Body of pancreas (tissue), 4 donors: ENCODE measurements around the gene EGLN1.

ENCODE experiments used
- POLR2A ChIP-seq, 3 donors: fragments of 450-650 bp; IDR thresholded peaks; one replicate each; pipeline ENCODE4 v1.6.1; 2016; ENCODE audit warnings: antibody characterized with exemption in 3 of 3, mild to moderate bottlenecking in 2 of 3
- TF ChIP-seq, protein P1 (sequence below), 7 experiments: fragments of 450-650 bp in 4 of 7; fragments of 200-600 bp in 3 of 7; sonication (generic) in 3 of 7; IDR thresholded peaks; one replicate each; pipeline ENCODE4 v1.5.1; 2016 to 2019; ENCODE audit warnings: antibody characterized with exemption in 7 of 7

DNA sequence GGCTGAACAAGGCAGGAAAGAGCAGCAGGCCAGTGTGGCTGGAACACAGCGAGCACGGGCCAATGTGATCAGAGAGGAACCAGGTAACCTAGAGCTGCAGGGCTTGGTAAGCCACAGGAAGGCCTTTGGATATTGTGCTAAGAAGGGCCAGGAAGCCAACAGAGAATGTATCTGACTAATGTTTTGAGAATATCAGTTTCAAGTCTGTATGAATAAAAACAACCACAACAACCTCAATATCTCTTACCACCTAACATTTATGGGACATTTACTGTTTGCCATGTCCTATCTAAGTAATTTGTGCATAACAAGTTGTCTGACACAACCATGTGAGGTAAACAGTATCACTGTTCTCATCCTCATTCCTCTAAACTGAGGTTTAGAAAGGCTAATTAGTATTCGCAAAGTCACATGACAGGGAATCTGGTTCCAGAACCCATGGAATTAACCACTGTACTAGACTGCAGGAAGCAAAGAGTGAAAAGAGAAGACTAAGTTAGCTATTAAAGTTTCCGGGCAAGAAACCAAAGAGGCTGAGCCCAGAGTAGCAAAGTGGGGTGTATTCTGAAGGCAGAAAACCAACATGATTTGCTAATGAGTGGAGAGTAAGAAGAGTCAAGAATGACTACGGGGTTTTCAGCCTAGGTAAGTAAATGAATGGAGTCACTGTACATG is 45.1 kb downstream of the EGLN1 start:
- TF ChIP-seq, protein P1, sequence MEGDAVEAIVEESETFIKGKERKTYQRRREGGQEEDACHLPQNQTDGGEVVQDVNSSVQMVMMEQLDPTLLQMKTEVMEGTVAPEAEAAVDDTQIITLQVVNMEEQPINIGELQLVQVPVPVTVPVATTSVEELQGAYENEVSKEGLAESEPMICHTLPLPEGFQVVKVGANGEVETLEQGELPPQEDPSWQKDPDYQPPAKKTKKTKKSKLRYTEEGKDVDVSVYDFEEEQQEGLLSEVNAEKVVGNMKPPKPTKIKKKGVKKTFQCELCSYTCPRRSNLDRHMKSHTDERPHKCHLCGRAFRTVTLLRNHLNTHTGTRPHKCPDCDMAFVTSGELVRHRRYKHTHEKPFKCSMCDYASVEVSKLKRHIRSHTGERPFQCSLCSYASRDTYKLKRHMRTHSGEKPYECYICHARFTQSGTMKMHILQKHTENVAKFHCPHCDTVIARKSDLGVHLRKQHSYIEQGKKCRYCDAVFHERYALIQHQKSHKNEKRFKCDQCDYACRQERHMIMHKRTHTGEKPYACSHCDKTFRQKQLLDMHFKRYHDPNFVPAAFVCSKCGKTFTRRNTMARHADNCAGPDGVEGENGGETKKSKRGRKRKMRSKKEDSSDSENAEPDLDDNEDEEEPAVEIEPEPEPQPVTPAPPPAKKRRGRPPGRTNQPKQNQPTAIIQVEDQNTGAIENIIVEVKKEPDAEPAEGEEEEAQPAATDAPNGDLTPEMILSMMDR (IDR thresholded peaks at IDR 0.05), result no peak
- no peak for TF ChIP-seq POLR2A (IDR thresholded peaks at IDR 0.05)
